Spleen (tissue), 7 donors: ENCODE results near the gene UGT1A4.

Experiments used
- POLR2A ChIP-seq, 3 donors: fragments of 450-650 bp; IDR thresholded peaks; one replicate each; pipeline ENCODE4 v1.5.1; 2017; ENCODE audit warnings: antibody characterized with exemption in 3 of 3, mild to moderate bottlenecking in 1 of 3
- POLR2AphosphoS5 ChIP-seq, 3 donors: sonication (generic); formaldehyde crosslinking; IDR thresholded peaks; one replicate each; pipeline ENCODE4 v1.5.1; 2017; ENCODE audit warnings: antibody characterized with exemption in 3 of 3
- TF ChIP-seq, protein P1 (sequence below), 11 experiments: fragments of 200-600 bp in 7 of 11; fragments of 450-650 bp in 4 of 11; sonication (generic) in 4 of 11; IDR thresholded peaks in 8 of 11; conservative IDR thresholded peaks in 3 of 11; 1 replicate in 7 of 11; 2 replicates in 4 of 11; pipeline versions ENCODE4 v1.4.0 to v1.8.0; 2016 to 2021; ENCODE audit warnings: antibody characterized with exemption in 11 of 11, inconsistent platforms in 4 of 11, mild to moderate bottlenecking in 1 of 11
- donor health status: DM: no; HTN: no; CAD: no; lungs with moderate emphysema.
- donor health status: DM: no; HTN: no; CAD: no.
- donor health status: DM: no; HTN: no; CAD: no.

DNA sequence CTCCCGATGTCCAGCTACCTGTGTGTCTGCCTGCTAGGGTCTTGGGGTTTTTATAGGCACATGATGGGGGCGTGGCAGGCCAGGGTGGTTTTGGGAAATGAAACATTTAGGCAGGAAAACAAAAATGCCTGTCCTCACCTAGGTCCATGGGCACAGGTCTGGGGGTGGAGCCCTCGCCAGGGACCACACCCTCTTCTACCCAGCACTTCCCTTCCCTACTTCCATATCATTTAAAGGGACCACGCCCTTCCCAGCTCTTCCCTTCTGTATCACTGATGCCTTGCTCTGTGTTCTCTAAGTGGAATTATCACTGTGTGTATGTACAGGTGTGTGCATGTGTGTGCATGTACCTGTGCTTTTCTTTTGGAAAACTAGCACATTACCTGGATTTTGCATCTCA is 47.9 kb downstream of the UGT1A4 start:
- TF ChIP-seq, protein P1, sequence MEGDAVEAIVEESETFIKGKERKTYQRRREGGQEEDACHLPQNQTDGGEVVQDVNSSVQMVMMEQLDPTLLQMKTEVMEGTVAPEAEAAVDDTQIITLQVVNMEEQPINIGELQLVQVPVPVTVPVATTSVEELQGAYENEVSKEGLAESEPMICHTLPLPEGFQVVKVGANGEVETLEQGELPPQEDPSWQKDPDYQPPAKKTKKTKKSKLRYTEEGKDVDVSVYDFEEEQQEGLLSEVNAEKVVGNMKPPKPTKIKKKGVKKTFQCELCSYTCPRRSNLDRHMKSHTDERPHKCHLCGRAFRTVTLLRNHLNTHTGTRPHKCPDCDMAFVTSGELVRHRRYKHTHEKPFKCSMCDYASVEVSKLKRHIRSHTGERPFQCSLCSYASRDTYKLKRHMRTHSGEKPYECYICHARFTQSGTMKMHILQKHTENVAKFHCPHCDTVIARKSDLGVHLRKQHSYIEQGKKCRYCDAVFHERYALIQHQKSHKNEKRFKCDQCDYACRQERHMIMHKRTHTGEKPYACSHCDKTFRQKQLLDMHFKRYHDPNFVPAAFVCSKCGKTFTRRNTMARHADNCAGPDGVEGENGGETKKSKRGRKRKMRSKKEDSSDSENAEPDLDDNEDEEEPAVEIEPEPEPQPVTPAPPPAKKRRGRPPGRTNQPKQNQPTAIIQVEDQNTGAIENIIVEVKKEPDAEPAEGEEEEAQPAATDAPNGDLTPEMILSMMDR (IDR thresholded peaks at IDR 0.05 in 8 of 11, conservative IDR thresholded peaks at IDR 0.05 in 3 of 11) = no peak
- TF ChIP-seq POLR2AphosphoS5 (IDR thresholded peaks at IDR 0.05) = no peak
- no peak for TF ChIP-seq POLR2A (IDR thresholded peaks at IDR 0.05)
